Activated CD4-positive, CD25-positive, alpha-beta regulatory T cell treated with anti-CD3 and anti-CD28 coated beads, Interleukin-2, amount 50 U/mL, for 16 hours (primary cell): ENCODE measurements around the gene ZNF341.

ENCODE experiments used
- DNase-seq: peaks from one replicate; pipeline ENCODE4 v3.0.0-alpha.2; 2020; ENCODE audit warnings: low read depth, low spot score

Gene ZNF341

GRCh38 chr20:33841436-33841799 lies 109.6 kb downstream of the ZNF341 start:
- DNase-seq: no peak
